Aortic smooth muscle cell (primary cell): Measurements from ENCODE around the gene TRIL. TPM values are rescaled to one million over a fixed set of nuclear protein-coding genes. Genes with fewer than 3 reads are reported as not detected.

Experiments
- total RNA-seq: library from RNA; depleted of rRNA; stranded (reverse); fragments of >200 nt; gene quantifications from 2 replicates; pipeline ENCODE4 v1.2.3, GENCODE V29; 2014

Gene TRIL, protein sequence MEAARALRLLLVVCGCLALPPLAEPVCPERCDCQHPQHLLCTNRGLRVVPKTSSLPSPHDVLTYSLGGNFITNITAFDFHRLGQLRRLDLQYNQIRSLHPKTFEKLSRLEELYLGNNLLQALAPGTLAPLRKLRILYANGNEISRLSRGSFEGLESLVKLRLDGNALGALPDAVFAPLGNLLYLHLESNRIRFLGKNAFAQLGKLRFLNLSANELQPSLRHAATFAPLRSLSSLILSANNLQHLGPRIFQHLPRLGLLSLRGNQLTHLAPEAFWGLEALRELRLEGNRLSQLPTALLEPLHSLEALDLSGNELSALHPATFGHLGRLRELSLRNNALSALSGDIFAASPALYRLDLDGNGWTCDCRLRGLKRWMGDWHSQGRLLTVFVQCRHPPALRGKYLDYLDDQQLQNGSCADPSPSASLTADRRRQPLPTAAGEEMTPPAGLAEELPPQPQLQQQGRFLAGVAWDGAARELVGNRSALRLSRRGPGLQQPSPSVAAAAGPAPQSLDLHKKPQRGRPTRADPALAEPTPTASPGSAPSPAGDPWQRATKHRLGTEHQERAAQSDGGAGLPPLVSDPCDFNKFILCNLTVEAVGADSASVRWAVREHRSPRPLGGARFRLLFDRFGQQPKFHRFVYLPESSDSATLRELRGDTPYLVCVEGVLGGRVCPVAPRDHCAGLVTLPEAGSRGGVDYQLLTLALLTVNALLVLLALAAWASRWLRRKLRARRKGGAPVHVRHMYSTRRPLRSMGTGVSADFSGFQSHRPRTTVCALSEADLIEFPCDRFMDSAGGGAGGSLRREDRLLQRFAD
- under 0.01 and 0.12 TPM in 2 replicates for total RNA-seq

DNA sequence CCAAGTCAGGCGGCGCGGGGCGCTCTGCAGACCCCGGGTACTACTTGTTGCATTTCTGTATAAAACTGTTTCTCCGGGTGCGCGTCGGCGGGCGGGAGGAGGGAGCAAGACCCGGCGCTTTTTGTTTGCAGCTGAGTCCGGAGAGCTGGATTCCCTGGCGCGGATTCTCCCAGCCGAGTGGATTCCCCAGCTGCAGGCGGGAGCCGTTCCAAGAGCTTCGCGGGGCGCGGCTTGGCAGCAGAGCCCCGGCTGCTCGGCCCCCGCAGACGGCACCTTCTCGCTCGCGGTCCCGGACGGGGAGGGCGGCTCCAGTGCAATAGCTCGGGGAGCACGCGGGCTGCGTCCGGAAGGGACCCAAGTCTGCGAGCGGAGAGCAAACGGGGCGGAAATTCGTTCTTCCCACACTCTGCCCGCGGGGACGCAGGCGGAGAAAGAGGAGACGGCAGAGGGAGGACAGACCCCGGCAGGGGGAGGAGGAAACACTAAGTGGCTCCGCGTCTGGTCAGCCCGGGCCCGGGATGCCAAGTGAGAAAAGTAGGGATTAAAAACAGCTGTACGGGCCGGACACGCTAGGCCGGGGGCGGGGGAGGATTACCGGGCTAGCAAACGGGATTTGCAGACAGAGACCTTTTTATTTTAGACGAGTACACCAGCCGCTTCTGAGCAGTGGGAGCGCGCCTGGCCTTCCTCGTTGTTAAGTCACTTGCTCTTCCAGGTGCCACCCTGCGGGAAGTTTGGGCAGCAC, at the start of gene TRIL:
Gene TRIL, minus strand, starts transcription at position 96 of the 745 bp plus-strand sequence. CDS start 284 bp downstream, outside the sequence.

Other genes with a start within 250 kb of the TRIL start
- gene CPVL, start 188.2 kb upstream of the TRIL start, total RNA-seq = 0.13 TPM in 1 of 2 replicates, not detected in the other
- 0.26 TPM in 1 of 2 replicates, not detected in the other for gene CHN2, start 236.4 kb upstream of the TRIL start, total RNA-seq